Suprapubic skin (tissue), 4 donors: ENCODE results near the gene GAS6. TPM values are rescaled to one million over a fixed set of nuclear protein-coding genes. Genes with fewer than 3 reads are reported as not detected.

ENCODE experiments used
- DNase-seq, 2 donors: peaks; one replicate each; pipeline ENCODE4 v3.0.0-alpha.2; 2019; ENCODE audit warnings: low spot score in 2 of 2
- H3K27ac ChIP-seq: fragments of 200-600 bp; sonication (generic); one replicate; pipeline ENCODE4 v1.5.1; 2019
- H3K27me3 ChIP-seq: fragments of 200-600 bp; sonication (generic); one replicate; pipeline ENCODE4 v1.5.1; 2019
- H3K36me3 ChIP-seq: fragments of 200-600 bp; sonication (generic); one replicate; pipeline ENCODE4 v1.5.1; 2019
- H3K4me1 ChIP-seq: fragments of 200-600 bp; sonication (generic); one replicate; pipeline ENCODE4 v1.5.1; 2019
- H3K4me3 ChIP-seq: fragments of 200-600 bp; sonication (generic); one replicate; pipeline ENCODE4 v1.5.1; 2019; ENCODE audit warnings: mild to moderate bottlenecking
- H3K9me3 ChIP-seq: fragments of 200-600 bp; sonication (generic); one replicate; pipeline ENCODE4 v1.5.1; 2019
- CTCF ChIP-seq, 2 donors: fragments of 200-600 bp in 1 of 2; fragments of 450-650 bp in 1 of 2; sonication (generic) in 1 of 2; IDR thresholded peaks; one replicate each; pipeline ENCODE4 v1.5.1; 2016 to 2019; ENCODE audit warnings: antibody characterized with exemption in 2 of 2, mild to moderate bottlenecking in 1 of 2, moderate library complexity in 1 of 2
- EP300 ChIP-seq: sonication (generic); formaldehyde crosslinking; IDR thresholded peaks from one replicate; pipeline ENCODE4 v1.6.1; 2017; ENCODE audit warnings: antibody characterized with exemption
- POLR2A ChIP-seq, 2 donors: fragments of 450-650 bp; IDR thresholded peaks; one replicate each; pipeline ENCODE4 v1.6.1; 2017; ENCODE audit warnings: antibody characterized with exemption in 2 of 2, mild to moderate bottlenecking in 2 of 2, moderate library complexity in 2 of 2
- POLR2AphosphoS5 ChIP-seq, 3 donors: sonication (generic); formaldehyde crosslinking; IDR thresholded peaks; one replicate each; pipeline ENCODE4 v1.6.1; 2017; ENCODE audit warnings: antibody characterized with exemption in 3 of 3
- WGBS: methylation state at CpG from one replicate; pipeline ENCODE4 v1.1.5; 2018; 5-methylcytosine and 5-hydroxymethylcytosine counted together
- total RNA-seq, 4 donors: library from RNA; depleted of rRNA; stranded (reverse); fragments of >200 nt; gene quantifications; one replicate each; pipeline ENCODE4 v1.1.0, GENCODE V29; 2016

The GAS6 gene
- total RNA-seq, 4 donors from 2014 or later, result 175 to 286 (median 224) TPM

GRCh38 chr13:113819731-113820715, 43.9 kb downstream of the GAS6 start:
- Histone ChIP-seq H3K36me3 (peaks cover 26% of the 10 kb centered on the region), H3K27me3 (no peaks in the 10 kb centered on the region), H3K4me3 (peak overlapping the region; percentile 38), H3K4me1 (peaks cover 60% of the 10 kb centered on the region), H3K9me3 (no peaks in the 10 kb centered on the region), H3K27ac (peak overlapping the region; percentile 90)
- TF ChIP-seq EP300 (no peak), POLR2A (IDR thresholded peaks at IDR 0.05) (no peak), POLR2AphosphoS5 (IDR thresholded peaks at IDR 0.05) (no peak), CTCF (IDR thresholded peaks at IDR 0.05) (no peak)
- DNase-seq, result no peak
- WGBS, result 68% methylated on average over 46 of the region's 52 CpGs

- no peak for DNase-seq
- TF ChIP-seq POLR2AphosphoS5 (IDR thresholded peaks at IDR 0.05) (no peak), POLR2A (IDR thresholded peaks at IDR 0.05) (no peak), EP300 (no peak), CTCF (IDR thresholded peaks at IDR 0.05) (no peak)
- Histone ChIP-seq H3K4me3 (no peak overlapping the region), H3K27me3 (no peaks in the 10 kb centered on the region), H3K27ac (no peak overlapping the region), H3K36me3 (peaks cover 20% of the 10 kb centered on the region), H3K9me3 (no peaks in the 10 kb centered on the region), H3K4me1 (peaks cover 60% of the 10 kb centered on the region)
- WGBS, result 90% methylated on average over 8 of the region's 13 CpGs
Observed at GRCh38 chr13:113819341-113819730, 44.5 kb downstream of the GAS6 start.

- Histone ChIP-seq H3K4me1 (peaks cover 60% of the 10 kb centered on the region), H3K27ac (no peak overlapping the region), H3K36me3 (peaks cover 17% of the 10 kb centered on the region), H3K4me3 (no peak overlapping the region), H3K9me3 (no peaks in the 10 kb centered on the region), H3K27me3 (no peaks in the 10 kb centered on the region)
- DNase-seq, result no peak
- no peak for TF ChIP-seq POLR2A (IDR thresholded peaks at IDR 0.05)
- TF ChIP-seq POLR2AphosphoS5 (IDR thresholded peaks at IDR 0.05), result no peak
- no peak for TF ChIP-seq CTCF (IDR thresholded peaks at IDR 0.05)
- no peak for TF ChIP-seq EP300
- 81% methylated on average over 14 of the region's 26 CpGs for WGBS
Observed at GRCh38 chr13:113818700-113819295, 45.1 kb downstream of the GAS6 start.

- peaks cover 10% of the 10 kb centered on the region for H3K36me3 ChIP-seq
- H3K27ac ChIP-seq, result peak overlapping the region; percentile 70
- 73% methylated on average over 17 of the region's 60 CpGs for WGBS
- no peak for DNase-seq
- H3K4me3 ChIP-seq, result peak overlapping the region; percentile 9
- peak in 1 of 3 donors; percentile 16 for TF ChIP-seq POLR2AphosphoS5 (IDR thresholded peaks at IDR 0.05)
- no peak for TF ChIP-seq POLR2A (IDR thresholded peaks at IDR 0.05)
- peaks cover 60% of the 10 kb centered on the region for H3K4me1 ChIP-seq
- H3K9me3 ChIP-seq, result no peaks in the 10 kb centered on the region
- H3K27me3 ChIP-seq, result no peaks in the 10 kb centered on the region
Observed at GRCh38 chr13:113817860-113818691, 45.8 kb downstream of the GAS6 start.

GRCh38 chr13:113816946-113817859, 46.7 kb downstream of the GAS6 start:
- TF ChIP-seq POLR2A (IDR thresholded peaks at IDR 0.05), result no peak
- peak; percentile 66 to 84 for TF ChIP-seq CTCF (IDR thresholded peaks at IDR 0.05)
- TF ChIP-seq POLR2AphosphoS5 (IDR thresholded peaks at IDR 0.05), result peak in 2 of 3 donors; percentile 74 to 93
- H3K4me3 ChIP-seq, result peak overlapping the region; percentile 9
- no peaks in the 10 kb centered on the region for H3K9me3 ChIP-seq
- peaks cover 57% of the 10 kb centered on the region for H3K4me1 ChIP-seq
- WGBS, result 13% methylated on average over 14 of the region's 24 CpGs
- peaks cover 2% of the 10 kb centered on the region for H3K36me3 ChIP-seq
- H3K27ac ChIP-seq, result peak overlapping the region; percentile 70
- H3K27me3 ChIP-seq, result no peaks in the 10 kb centered on the region
- peak; percentile 94 to 96 for DNase-seq
